NCI-H1105 (cell line): ENCODE measurements around the gene FRS2.
"Not testable (repeated sequence)": the region's sequence is repeated elsewhere in the genome, so short reads cannot be mapped to it uniquely, and the experiment has no call there.

Experiments
- DNase-seq: peaks from one replicate; lab custom pipeline; 2025; lab: John Stamatoyannopoulos, UW

The FRS2 gene

GRCh38 chr12:69470189-69471075 is at the start of gene FRS2:
TSS of gene FRS2 (plus strand) at chr12:69470388. CDS start at chr12:69569031, 98,643 bp downstream.
- DNase-seq = peak; percentile 91

- DNase-seq = no peak
Measured at GRCh38 chr12:69421548-69421947, 48.6 kb upstream of the FRS2 start.

GRCh38 chr12:69423037-69423905 is 46.9 kb upstream of the FRS2 start:
- no peak for DNase-seq

- DNase-seq = no peak
Measured at GRCh38 chr12:69425417-69425816, 44.8 kb upstream of the FRS2 start.

- no peak for DNase-seq
Measured at GRCh38 chr12:69428351-69429073, 41.7 kb upstream of the FRS2 start.

- no peak for DNase-seq
Measured at GRCh38 chr12:69430942-69431590, 39.1 kb upstream of the FRS2 start.

GRCh38 chr12:69431591-69432222 is 38.5 kb upstream of the FRS2 start:
- DNase-seq = no peak

- no peak for DNase-seq
Measured at GRCh38 chr12:69433653-69434052, 36.5 kb upstream of the FRS2 start.

- DNase-seq = no peak
Measured at GRCh38 chr12:69435644-69436043, 34.5 kb upstream of the FRS2 start.

- DNase-seq = no peak
Measured at GRCh38 chr12:69437073-69437472, 33.1 kb upstream of the FRS2 start.

- DNase-seq = no peak
Measured at GRCh38 chr12:69438539-69438938, 31.6 kb upstream of the FRS2 start.

- DNase-seq = no peak
Measured at GRCh38 chr12:69440016-69440415, 30.2 kb upstream of the FRS2 start.

GRCh38 chr12:69440886-69441285 is 29.3 kb upstream of the FRS2 start:
- no peak for DNase-seq

- no peak for DNase-seq
Measured at GRCh38 chr12:69442894-69443293, 27.3 kb upstream of the FRS2 start.

- no peak for DNase-seq
Measured at GRCh38 chr12:69443916-69444315, 26.3 kb upstream of the FRS2 start.

GRCh38 chr12:69447892-69448291 is 22.3 kb upstream of the FRS2 start:
- no peak for DNase-seq

- not testable (repeated sequence) for DNase-seq
Measured at GRCh38 chr12:69452598-69453132, 17.5 kb upstream of the FRS2 start.

GRCh38 chr12:69456239-69456638 is 13.9 kb upstream of the FRS2 start:
- DNase-seq = no peak

GRCh38 chr12:69457433-69457832 is 12.8 kb upstream of the FRS2 start:
- no peak for DNase-seq

- DNase-seq = no peak
Measured at GRCh38 chr12:69459477-69459876, 10.7 kb upstream of the FRS2 start.

GRCh38 chr12:69464428-69464827 is 5.8 kb upstream of the FRS2 start:
- no peak for DNase-seq
